SU-DHL-6 (cell line): Measurements from ENCODE around the gene GAB4.

Experiments used
- H2AFZ ChIP-seq: fragments of 200-600 bp; sonication (generic); 2 replicates; pipeline ENCODE4 v1.6.1; 2014; ENCODE audit warnings: low read depth, mild to moderate bottlenecking, moderate library complexity, mixed read lengths, antibody characterized with exemption, low read length; ENCODE audit not compliant: severe bottlenecking
- H3F3A ChIP-seq: fragments of 200-600 bp; shearing (Covaris generic); 2 replicates; pipeline ENCODE4 v1.6.0; 2016; ENCODE audit warnings: antibody characterized with exemption, mild to moderate bottlenecking; ENCODE audit not compliant: insufficient read depth
- H3K27ac ChIP-seq: fragments of 200-600 bp; sonication (generic); 2 replicates; pipeline ENCODE4 v1.5.1; 2016; ENCODE audit warnings: low read depth, mild to moderate bottlenecking, low read length, moderate library complexity, mixed read lengths
- H3K27me3 ChIP-seq: fragments of 200-600 bp; sonication (generic), shearing (Covaris generic); 2 replicates; pipeline ENCODE4 v1.6.0; 2014; ENCODE audit warnings: mild to moderate bottlenecking, low read length
- H3K36me3 ChIP-seq: fragments of 200-600 bp; sonication (generic); 2 replicates; pipeline ENCODE4 v1.6.1; 2014; ENCODE audit warnings: mild to moderate bottlenecking, low read length, mixed read lengths
- H3K4me2 ChIP-seq: fragments of 300-600, 200-600 bp; shearing (Covaris generic), sonication (generic); 2 replicates; pipeline ENCODE4 v1.6.0; 2014; ENCODE audit warnings: low read length, low read depth, mild to moderate bottlenecking; ENCODE audit not compliant: poor library complexity, severe bottlenecking
- H3K4me3 ChIP-seq: fragments of 200-600 bp; sonication (generic); 2 replicates; pipeline ENCODE4 v1.5.1; 2014; ENCODE audit warnings: antibody characterized with exemption, low read length, mild to moderate bottlenecking, mixed read lengths; ENCODE audit not compliant: insufficient read depth, poor library complexity, severe bottlenecking
- H3K79me2 ChIP-seq: fragments of 200-600 bp; sonication (generic); 2 replicates; pipeline ENCODE4 v1.6.1; 2014; ENCODE audit warnings: mild to moderate bottlenecking, low read length, moderate library complexity; ENCODE audit not compliant: insufficient read depth
- H3K9ac ChIP-seq: fragments of 200-600 bp; sonication (generic); 2 replicates; pipeline ENCODE4 v1.7.0; 2014; ENCODE audit warnings: mild to moderate bottlenecking, low read length
- H3K9me2 ChIP-seq: fragments of 200-600 bp; sonication (generic); replicated peaks from 2 replicates; pipeline ENCODE4 v1.6.1; 2014; ENCODE audit warnings: low read length; ENCODE audit not compliant: insufficient read depth
- H3K9me3 ChIP-seq: fragments of 200-600 bp; sonication (generic); 2 replicates; pipeline ENCODE4 v1.6.1; 2014; ENCODE audit warnings: low read length, mixed read lengths; ENCODE audit not compliant: insufficient read depth
- H4K20me1 ChIP-seq: fragments of 200-600 bp; sonication (generic); 2 replicates; pipeline ENCODE4 v1.6.1; 2014; ENCODE audit warnings: low read depth, mild to moderate bottlenecking, antibody characterized with exemption, low read length, moderate library complexity, mixed read lengths
- EZH2phosphoT487 ChIP-seq: fragments of 200-600 bp; sonication (generic), shearing (Covaris generic); conservative IDR thresholded peaks from 2 replicates; pipeline ENCODE4 v1.6.1; 2018; ENCODE audit warnings: mild to moderate bottlenecking, antibody characterized with exemption, low read length, moderate library complexity, mixed read lengths
- TF ChIP-seq, protein P1 (sequence below): fragments of 200-600 bp; sonication (generic); IDR thresholded peaks from one replicate; pipeline ENCODE4 v1.5.1; 2017; ENCODE audit warnings: antibody characterized with exemption, mild to moderate bottlenecking, low read length, moderate library complexity; ENCODE audit not compliant: insufficient read depth, poor library complexity, severe bottlenecking

GAB4 gene

DNA sequence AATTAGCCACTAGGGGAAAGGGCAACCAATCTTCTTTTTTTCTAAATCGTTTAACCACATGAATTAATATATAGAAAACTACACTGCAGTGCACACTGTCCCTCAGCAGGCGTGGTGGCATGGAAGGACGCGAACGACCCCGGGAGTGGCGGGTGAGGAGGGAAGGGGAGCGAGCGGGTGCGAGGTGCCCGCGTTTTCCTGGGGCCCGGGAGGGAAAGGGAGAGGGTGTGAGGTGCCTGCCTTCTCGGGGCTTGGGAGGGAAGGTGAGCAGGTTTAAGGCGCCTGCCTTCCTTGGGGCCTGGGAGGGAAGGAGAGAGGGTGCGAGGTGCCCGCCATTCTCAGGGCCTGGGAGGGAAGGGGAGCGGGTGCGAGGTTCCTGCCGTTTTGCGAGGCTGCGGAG lies 765 bp downstream of the GAB4 start:
- H2AFZ ChIP-seq = no peak overlapping the region
- no peak overlapping the region for H3K27ac ChIP-seq
- H3F3A ChIP-seq = no peaks in the 10 kb centered on the region
- H3K4me3 ChIP-seq = no peak overlapping the region
- no peak for TF ChIP-seq EZH2phosphoT487
- TF ChIP-seq, protein P1, sequence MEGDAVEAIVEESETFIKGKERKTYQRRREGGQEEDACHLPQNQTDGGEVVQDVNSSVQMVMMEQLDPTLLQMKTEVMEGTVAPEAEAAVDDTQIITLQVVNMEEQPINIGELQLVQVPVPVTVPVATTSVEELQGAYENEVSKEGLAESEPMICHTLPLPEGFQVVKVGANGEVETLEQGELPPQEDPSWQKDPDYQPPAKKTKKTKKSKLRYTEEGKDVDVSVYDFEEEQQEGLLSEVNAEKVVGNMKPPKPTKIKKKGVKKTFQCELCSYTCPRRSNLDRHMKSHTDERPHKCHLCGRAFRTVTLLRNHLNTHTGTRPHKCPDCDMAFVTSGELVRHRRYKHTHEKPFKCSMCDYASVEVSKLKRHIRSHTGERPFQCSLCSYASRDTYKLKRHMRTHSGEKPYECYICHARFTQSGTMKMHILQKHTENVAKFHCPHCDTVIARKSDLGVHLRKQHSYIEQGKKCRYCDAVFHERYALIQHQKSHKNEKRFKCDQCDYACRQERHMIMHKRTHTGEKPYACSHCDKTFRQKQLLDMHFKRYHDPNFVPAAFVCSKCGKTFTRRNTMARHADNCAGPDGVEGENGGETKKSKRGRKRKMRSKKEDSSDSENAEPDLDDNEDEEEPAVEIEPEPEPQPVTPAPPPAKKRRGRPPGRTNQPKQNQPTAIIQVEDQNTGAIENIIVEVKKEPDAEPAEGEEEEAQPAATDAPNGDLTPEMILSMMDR = no peak
- H3K27me3 ChIP-seq = no peaks in the 10 kb centered on the region
- H3K4me2 ChIP-seq = no peak overlapping the region
- H3K9me2 ChIP-seq = no peaks in the 10 kb centered on the region
- H3K36me3 ChIP-seq = no peaks in the 10 kb centered on the region
- H3K9ac ChIP-seq = no peak overlapping the region
- no peaks in the 10 kb centered on the region for H3K9me3 ChIP-seq
- no peaks in the 10 kb centered on the region for H3K79me2 ChIP-seq
- no peaks in the 10 kb centered on the region for H4K20me1 ChIP-seq

DNA sequence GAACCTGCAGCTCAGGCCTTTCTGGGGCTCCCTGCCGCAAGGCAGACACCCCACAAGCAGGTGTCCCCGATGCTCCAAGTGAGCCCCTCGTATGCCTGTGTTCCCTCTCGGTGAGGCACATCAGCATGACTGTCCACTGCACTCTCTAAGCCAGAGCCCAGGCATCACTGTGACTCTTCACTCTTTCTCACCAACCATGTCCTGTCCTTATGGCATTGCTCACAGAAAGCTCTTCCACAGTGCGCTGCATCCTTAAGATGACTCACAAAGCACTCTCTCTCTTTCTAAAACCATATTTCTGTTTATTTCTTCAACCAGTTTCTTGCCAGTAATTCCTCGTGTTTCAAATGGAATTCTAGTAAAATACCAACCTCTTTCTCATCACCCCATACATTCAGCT lies 18.1 kb downstream of the GAB4 start:
- no peaks in the 10 kb centered on the region for H3K36me3 ChIP-seq

DNA sequence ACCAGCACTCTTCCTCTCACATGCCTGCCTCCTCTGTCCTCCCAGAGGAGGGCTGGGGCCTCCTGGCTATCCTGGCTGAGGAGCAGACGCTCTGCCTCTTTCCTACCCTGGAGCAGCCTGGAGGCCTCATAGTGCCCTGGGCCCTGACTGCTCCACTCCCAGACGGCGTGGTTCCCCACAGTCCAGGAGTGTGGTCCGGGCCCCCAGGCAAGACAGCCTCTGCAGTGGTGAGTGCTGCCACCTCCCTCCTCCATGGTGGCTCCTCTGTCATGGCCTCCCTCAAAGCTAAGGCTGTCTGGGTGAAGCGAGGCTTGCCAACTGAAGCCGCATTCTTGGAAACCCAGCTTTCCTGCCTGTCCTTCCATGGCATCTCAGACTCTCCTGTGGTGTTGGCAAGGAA lies 19.8 kb downstream of the GAB4 start:
- H3K4me2 ChIP-seq = no peak overlapping the region
- no peaks in the 10 kb centered on the region for H4K20me1 ChIP-seq
- no peaks in the 10 kb centered on the region for H3K27me3 ChIP-seq
- no peak overlapping the region for H3K4me3 ChIP-seq
- no peak overlapping the region for H3K9ac ChIP-seq
- TF ChIP-seq, protein P1 = no peak
- no peak for TF ChIP-seq EZH2phosphoT487
- no peaks in the 10 kb centered on the region for H3K9me2 ChIP-seq
- no peaks in the 10 kb centered on the region for H3K9me3 ChIP-seq
- no peaks in the 10 kb centered on the region for H3F3A ChIP-seq
- no peak overlapping the region for H2AFZ ChIP-seq
- H3K79me2 ChIP-seq = no peaks in the 10 kb centered on the region
- H3K36me3 ChIP-seq = no peaks in the 10 kb centered on the region
- H3K27ac ChIP-seq = no peak overlapping the region

More for the DNA sequence above, 18.1 kb downstream of the GAB4 start:
- H3K79me2 ChIP-seq = no peaks in the 10 kb centered on the region
- no peak overlapping the region for H3K4me2 ChIP-seq
- no peak overlapping the region for H3K4me3 ChIP-seq
- H3K9ac ChIP-seq = no peak overlapping the region
- H3K9me2 ChIP-seq = no peaks in the 10 kb centered on the region
- no peaks in the 10 kb centered on the region for H4K20me1 ChIP-seq
- no peaks in the 10 kb centered on the region for H3K9me3 ChIP-seq
- H2AFZ ChIP-seq = no peak overlapping the region
- no peaks in the 10 kb centered on the region for H3F3A ChIP-seq
- TF ChIP-seq, protein P1 = no peak
- TF ChIP-seq EZH2phosphoT487 = no peak
- H3K27me3 ChIP-seq = no peaks in the 10 kb centered on the region
- H3K27ac ChIP-seq = no peak overlapping the region

DNA sequence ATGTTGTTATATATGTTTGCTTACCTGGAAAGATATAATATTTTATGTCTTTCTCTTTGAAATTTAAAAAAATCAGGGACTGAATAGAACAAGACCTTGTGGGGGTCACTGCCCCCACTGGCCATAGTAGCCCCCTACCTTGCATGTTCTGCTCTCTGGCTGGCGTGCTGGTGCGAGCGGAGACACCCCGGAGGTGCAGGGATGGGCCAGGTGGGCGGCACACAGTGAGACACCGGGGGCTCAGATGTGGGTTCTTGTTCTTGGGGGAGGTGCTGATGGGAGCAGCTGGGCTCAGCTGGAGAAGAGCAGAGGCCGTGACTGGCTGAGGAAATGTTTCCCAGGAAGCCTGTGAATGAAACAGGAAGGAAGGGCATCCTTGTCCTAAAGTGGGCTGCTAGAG lies 20.2 kb downstream of the GAB4 start:
- Histone ChIP-seq H3K79me2 (no peaks in the 10 kb centered on the region), H3K9me2 (no peaks in the 10 kb centered on the region), H3K4me3 (no peak overlapping the region), H3K4me2 (no peak overlapping the region), H3K27ac (no peak overlapping the region), H3K9ac (no peak overlapping the region), H3K9me3 (no peaks in the 10 kb centered on the region), H4K20me1 (no peaks in the 10 kb centered on the region), H3K36me3 (no peaks in the 10 kb centered on the region), H2AFZ (no peak overlapping the region), H3K27me3 (no peaks in the 10 kb centered on the region), H3F3A (no peaks in the 10 kb centered on the region)
- TF ChIP-seq, protein P1 = no peak
- no peak for TF ChIP-seq EZH2phosphoT487
